Upper lobe of left lung (tissue), 4 donors: ENCODE measurements around the gene BTG1.

Source experiments
- EP300 ChIP-seq, 4 donors: sonication (generic); formaldehyde crosslinking; IDR thresholded peaks; one replicate each; pipeline ENCODE4 v1.5.1; 2017; ENCODE audit warnings: antibody characterized with exemption in 4 of 4, control low read depth in 2 of 4
- POLR2A ChIP-seq, 4 donors: fragments of 450-650 bp; IDR thresholded peaks; one replicate each; pipeline ENCODE4 v1.5.1; 2016 to 2017; ENCODE audit warnings: antibody characterized with exemption in 4 of 4, mild to moderate bottlenecking in 2 of 4
- POLR2AphosphoS5 ChIP-seq, 2 donors: sonication (generic); formaldehyde crosslinking; IDR thresholded peaks; one replicate each; pipeline ENCODE4 v1.5.1; 2017; ENCODE audit warnings: antibody characterized with exemption in 2 of 2
- TF ChIP-seq, protein P1 (sequence below), 6 experiments: fragments of 450-650 bp in 4 of 6; fragments of 200-600 bp in 2 of 6; sonication (generic) in 2 of 6; IDR thresholded peaks; one replicate each; pipeline ENCODE4 v1.5.1; 2016 to 2019; ENCODE audit warnings: antibody characterized with exemption in 6 of 6

- TF ChIP-seq, protein P1, sequence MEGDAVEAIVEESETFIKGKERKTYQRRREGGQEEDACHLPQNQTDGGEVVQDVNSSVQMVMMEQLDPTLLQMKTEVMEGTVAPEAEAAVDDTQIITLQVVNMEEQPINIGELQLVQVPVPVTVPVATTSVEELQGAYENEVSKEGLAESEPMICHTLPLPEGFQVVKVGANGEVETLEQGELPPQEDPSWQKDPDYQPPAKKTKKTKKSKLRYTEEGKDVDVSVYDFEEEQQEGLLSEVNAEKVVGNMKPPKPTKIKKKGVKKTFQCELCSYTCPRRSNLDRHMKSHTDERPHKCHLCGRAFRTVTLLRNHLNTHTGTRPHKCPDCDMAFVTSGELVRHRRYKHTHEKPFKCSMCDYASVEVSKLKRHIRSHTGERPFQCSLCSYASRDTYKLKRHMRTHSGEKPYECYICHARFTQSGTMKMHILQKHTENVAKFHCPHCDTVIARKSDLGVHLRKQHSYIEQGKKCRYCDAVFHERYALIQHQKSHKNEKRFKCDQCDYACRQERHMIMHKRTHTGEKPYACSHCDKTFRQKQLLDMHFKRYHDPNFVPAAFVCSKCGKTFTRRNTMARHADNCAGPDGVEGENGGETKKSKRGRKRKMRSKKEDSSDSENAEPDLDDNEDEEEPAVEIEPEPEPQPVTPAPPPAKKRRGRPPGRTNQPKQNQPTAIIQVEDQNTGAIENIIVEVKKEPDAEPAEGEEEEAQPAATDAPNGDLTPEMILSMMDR (IDR thresholded peaks at IDR 0.05) = no peak
- TF ChIP-seq POLR2A (IDR thresholded peaks at IDR 0.05) = no peak
- no peak for TF ChIP-seq POLR2AphosphoS5 (IDR thresholded peaks at IDR 0.05)
- TF ChIP-seq EP300 (IDR thresholded peaks at IDR 0.05) = no peak
These were observed 16.0 kb downstream of the BTG1 start for GRCh38 chr12:92129609-92130008.
